Stimulated activated CD8-positive, alpha-beta memory T cell treated with anti-CD3 and anti-CD28 coated beads, Interleukin-15, amount 100 ng/mL, for 1 hour (primary cell): ENCODE data around the gene EVA1B.

Source experiments
- DNase-seq: peaks from one replicate; pipeline ENCODE4 v3.0.0-alpha.2; 2020; ENCODE audit warnings: low read depth

The EVA1B gene

GRCh38 chr1:36276688-36277087, 46.8 kb downstream of the EVA1B start:
- no peak for DNase-seq

- no peak for DNase-seq
Observed at GRCh38 chr1:36274201-36274600, 49.2 kb downstream of the EVA1B start.

- DNase-seq: no peak
Observed at GRCh38 chr1:36273024-36273423, 50.4 kb downstream of the EVA1B start.
